ENCODE measurements around the gene GPR65. TPM values are rescaled to one million over a fixed set of nuclear protein-coding genes. Genes with fewer than 3 reads are reported as not detected.

GPR65 gene
- total RNA-seq, 1 donor from 2014 or later = not detected

DNA sequence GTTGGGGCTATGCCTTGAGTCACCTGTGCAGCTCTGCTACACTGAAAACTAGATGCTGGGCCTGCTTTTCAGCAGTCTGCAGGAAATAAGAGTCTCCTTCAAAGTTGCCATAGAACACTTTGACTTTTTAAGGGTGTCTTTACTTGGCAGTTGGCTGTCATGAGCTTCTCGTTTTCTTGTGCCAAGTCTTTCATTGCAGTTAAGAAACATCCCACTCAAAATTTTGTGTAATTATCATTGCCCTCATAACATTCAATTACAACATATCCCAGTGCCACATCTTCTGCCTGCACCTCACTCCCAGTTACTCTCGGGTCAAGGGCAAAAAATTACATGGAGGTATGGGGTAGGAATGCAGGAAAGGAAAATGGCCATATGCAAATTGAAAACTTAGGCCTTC lies 29.1 kb downstream of the GPR65 start:
- no peak overlapping the region for H3K27ac Mint-ChIP-seq (ENCODE audit: unreplicated experiment)
- TF ChIP-seq, protein P1, sequence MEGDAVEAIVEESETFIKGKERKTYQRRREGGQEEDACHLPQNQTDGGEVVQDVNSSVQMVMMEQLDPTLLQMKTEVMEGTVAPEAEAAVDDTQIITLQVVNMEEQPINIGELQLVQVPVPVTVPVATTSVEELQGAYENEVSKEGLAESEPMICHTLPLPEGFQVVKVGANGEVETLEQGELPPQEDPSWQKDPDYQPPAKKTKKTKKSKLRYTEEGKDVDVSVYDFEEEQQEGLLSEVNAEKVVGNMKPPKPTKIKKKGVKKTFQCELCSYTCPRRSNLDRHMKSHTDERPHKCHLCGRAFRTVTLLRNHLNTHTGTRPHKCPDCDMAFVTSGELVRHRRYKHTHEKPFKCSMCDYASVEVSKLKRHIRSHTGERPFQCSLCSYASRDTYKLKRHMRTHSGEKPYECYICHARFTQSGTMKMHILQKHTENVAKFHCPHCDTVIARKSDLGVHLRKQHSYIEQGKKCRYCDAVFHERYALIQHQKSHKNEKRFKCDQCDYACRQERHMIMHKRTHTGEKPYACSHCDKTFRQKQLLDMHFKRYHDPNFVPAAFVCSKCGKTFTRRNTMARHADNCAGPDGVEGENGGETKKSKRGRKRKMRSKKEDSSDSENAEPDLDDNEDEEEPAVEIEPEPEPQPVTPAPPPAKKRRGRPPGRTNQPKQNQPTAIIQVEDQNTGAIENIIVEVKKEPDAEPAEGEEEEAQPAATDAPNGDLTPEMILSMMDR (IDR thresholded peaks at IDR 0.05; ENCODE audit: partially characterized antibody, unreplicated experiment) = no peak
- no peaks in the 10 kb centered on the region for H3K36me3 Mint-ChIP-seq (ENCODE audit: unreplicated experiment)
- H3K4me1 Mint-ChIP-seq (ENCODE audit: low read depth, unreplicated experiment) = no peaks in the 10 kb centered on the region
- H3K27me3 Mint-ChIP-seq (ENCODE audit: unreplicated experiment) = no peaks in the 10 kb centered on the region
- H3K4me3 Mint-ChIP-seq (ENCODE audit: unreplicated experiment) = no peak overlapping the region
- no peaks in the 10 kb centered on the region for H3K9me3 Mint-ChIP-seq (ENCODE audit: unreplicated experiment)
- DNase-seq = no peak

DNA sequence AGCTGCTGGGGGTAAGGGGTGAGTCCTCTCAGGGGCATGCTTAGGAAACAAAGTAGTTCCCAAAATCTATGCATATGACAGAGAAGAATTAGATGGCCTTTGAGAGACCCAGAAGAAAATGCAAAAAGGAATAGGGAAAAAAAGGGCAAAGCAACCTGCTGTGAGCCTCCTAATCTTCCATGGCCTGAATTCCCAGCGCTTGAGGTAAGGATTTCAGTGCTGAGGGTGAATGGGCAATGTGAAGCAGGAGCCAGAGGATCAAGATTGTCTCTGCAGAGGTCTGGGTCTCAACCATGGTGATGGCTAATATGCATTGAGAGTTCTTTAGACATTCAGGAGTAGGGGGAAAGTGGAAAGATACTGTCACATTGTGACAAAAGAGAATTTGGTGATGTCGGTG lies 31.5 kb downstream of the GPR65 start:
- Mint-ChIP-seq H3K27ac (ENCODE audit: unreplicated experiment) (no peak overlapping the region), H3K4me3 (ENCODE audit: unreplicated experiment) (no peak overlapping the region), H3K4me1 (ENCODE audit: low read depth, unreplicated experiment) (no peaks in the 10 kb centered on the region), H3K27me3 (ENCODE audit: unreplicated experiment) (no peaks in the 10 kb centered on the region), H3K9me3 (ENCODE audit: unreplicated experiment) (no peaks in the 10 kb centered on the region), H3K36me3 (ENCODE audit: unreplicated experiment) (no peaks in the 10 kb centered on the region)
- TF ChIP-seq, protein P1 (IDR thresholded peaks at IDR 0.05; ENCODE audit: partially characterized antibody, unreplicated experiment) = no peak
- DNase-seq = no peak

DNA sequence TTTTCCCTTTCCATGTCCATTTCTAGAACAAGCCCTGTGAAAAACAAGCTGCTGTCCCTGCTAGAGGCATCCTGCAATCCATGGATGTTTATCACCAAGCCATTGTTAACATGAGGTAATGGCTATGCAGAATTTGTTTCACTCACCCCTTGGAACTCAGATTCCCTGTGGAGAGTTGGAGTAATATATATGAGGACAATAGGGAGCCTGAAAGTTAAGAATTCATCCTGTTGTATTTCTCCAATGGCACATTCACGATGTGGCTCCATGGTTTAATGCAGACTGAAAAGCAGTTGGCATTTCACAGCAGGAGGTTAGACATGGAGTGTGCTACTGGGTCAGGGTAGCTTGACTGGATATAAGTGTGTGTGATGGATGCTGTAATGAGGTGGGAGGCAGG lies 32.4 kb downstream of the GPR65 start:
- Mint-ChIP-seq H3K36me3 (ENCODE audit: unreplicated experiment) (no peaks in the 10 kb centered on the region), H3K4me1 (ENCODE audit: low read depth, unreplicated experiment) (no peaks in the 10 kb centered on the region), H3K27me3 (ENCODE audit: unreplicated experiment) (no peaks in the 10 kb centered on the region), H3K9me3 (ENCODE audit: unreplicated experiment) (no peaks in the 10 kb centered on the region), H3K4me3 (ENCODE audit: unreplicated experiment) (no peak overlapping the region), H3K27ac (ENCODE audit: unreplicated experiment) (no peak overlapping the region)
- TF ChIP-seq, protein P1 (IDR thresholded peaks at IDR 0.05; ENCODE audit: partially characterized antibody, unreplicated experiment) = no peak
- DNase-seq = no peak

DNA sequence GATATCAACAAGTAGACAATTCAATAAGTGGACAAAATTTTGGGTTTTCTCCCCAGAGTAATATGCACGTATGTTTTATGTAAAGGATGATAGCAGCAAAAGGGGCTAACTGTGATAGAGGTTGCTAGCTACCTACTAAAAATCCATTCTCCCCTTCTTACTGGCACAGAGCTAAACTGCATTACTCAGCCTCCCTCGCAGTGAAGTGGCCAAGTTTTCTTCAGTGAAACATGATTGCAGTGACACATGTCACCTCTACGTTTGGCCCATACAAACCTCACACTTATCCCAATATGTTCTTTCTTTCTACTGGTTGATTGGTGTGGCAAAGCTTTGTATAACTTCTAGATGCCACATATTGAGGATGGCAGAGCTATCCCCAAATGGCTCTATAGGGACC lies 34.3 kb downstream of the GPR65 start:
- H3K9me3 Mint-ChIP-seq (ENCODE audit: unreplicated experiment) = no peaks in the 10 kb centered on the region
- H3K27me3 Mint-ChIP-seq (ENCODE audit: unreplicated experiment) = no peaks in the 10 kb centered on the region
- H3K27ac Mint-ChIP-seq (ENCODE audit: unreplicated experiment) = no peak overlapping the region

DNA sequence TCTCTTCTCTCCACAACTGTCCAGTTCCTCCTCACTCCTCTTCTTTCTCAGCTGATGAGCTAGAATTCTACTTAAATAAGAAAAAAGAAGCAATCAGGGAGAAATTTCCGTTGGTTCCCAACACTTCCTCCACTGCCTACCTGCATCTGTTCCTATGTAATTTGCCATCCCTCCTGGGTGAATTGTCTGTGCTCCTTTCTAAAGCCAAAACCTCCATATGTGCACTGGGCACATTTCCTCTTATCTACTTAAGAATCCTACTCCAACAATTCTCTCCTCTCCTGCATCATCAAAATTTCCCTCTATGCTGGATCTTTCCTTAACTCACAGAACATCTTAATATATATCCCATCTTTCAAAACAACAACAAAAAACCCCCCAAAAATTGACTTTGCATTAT lies 35.2 kb downstream of the GPR65 start:
- Mint-ChIP-seq H3K4me1 (ENCODE audit: low read depth, unreplicated experiment) (no peaks in the 10 kb centered on the region), H3K27ac (ENCODE audit: unreplicated experiment) (no peak overlapping the region), H3K9me3 (ENCODE audit: unreplicated experiment) (no peaks in the 10 kb centered on the region), H3K4me3 (ENCODE audit: unreplicated experiment) (no peak overlapping the region), H3K36me3 (ENCODE audit: unreplicated experiment) (no peaks in the 10 kb centered on the region), H3K27me3 (ENCODE audit: unreplicated experiment) (no peaks in the 10 kb centered on the region)
- TF ChIP-seq, protein P1 (IDR thresholded peaks at IDR 0.05; ENCODE audit: partially characterized antibody, unreplicated experiment) = no peak
- DNase-seq = no peak

More for the DNA sequence above, 34.3 kb downstream of the GPR65 start:
- no peak overlapping the region for H3K4me3 Mint-ChIP-seq (ENCODE audit: unreplicated experiment)
- DNase-seq = no peak
- no peaks in the 10 kb centered on the region for H3K36me3 Mint-ChIP-seq (ENCODE audit: unreplicated experiment)
- TF ChIP-seq, protein P1 (IDR thresholded peaks at IDR 0.05; ENCODE audit: partially characterized antibody, unreplicated experiment) = no peak
- H3K4me1 Mint-ChIP-seq (ENCODE audit: low read depth, unreplicated experiment) = no peaks in the 10 kb centered on the region
